GM18858 (cell line): ENCODE measurements around the gene CERS1.

Experiments used
- ATAC-seq: cut with Tn5 transposase; IDR thresholded peaks from one replicate; pipeline ENCODE4 v1.9.1; 2021; ENCODE audit not compliant: unreplicated experiment

CERS1 gene

DNA sequence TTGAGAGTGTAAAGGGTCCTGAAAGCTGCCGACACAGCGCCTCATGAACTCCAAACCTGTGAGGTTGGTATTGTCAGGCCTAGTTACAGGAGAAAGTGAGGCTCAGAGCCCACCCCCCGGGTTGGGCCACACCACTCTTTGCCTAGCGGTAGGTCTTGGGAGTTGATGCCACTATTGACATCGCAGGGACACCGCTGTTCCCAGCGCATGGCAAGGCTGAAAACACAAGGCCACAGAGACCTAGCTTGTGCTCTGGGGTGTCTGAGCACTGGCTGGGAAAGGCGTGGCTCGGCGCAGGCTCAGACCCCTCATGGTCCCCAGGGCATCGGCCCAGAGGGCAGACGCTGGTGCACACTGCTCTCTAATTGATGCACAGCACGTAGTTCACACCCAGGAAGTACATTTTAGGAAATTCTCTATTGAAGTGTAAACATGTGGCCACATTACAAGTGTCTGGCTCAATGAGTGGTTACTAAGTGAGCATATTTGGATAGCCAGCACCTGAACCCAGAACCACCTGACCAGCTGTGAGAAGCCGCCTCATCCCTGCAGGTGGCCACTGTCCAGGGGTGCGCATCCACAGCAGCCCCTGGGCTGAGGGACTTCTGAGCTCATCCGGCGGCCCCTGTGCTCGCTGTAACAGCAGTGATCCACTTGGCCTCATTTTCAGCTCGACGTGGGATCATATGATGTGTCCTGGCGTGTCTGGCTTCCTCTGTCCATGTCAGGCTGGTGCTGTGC, 36.9 kb downstream of the CERS1 start:
- no peak for ATAC-seq

GRCh38 chr19:18857223-18857622, 38.7 kb downstream of the CERS1 start:
- no peak for ATAC-seq

- no peak for ATAC-seq
Observed at GRCh38 chr19:18856385-18857126, 39.4 kb downstream of the CERS1 start.

- ATAC-seq: no peak
Observed at GRCh38 chr19:18855647-18856384, 40.1 kb downstream of the CERS1 start.

GRCh38 chr19:18854982-18855381, 41.0 kb downstream of the CERS1 start:
- no peak for ATAC-seq

- ATAC-seq: no peak
Observed at GRCh38 chr19:18853755-18854427, 42.1 kb downstream of the CERS1 start.

DNA sequence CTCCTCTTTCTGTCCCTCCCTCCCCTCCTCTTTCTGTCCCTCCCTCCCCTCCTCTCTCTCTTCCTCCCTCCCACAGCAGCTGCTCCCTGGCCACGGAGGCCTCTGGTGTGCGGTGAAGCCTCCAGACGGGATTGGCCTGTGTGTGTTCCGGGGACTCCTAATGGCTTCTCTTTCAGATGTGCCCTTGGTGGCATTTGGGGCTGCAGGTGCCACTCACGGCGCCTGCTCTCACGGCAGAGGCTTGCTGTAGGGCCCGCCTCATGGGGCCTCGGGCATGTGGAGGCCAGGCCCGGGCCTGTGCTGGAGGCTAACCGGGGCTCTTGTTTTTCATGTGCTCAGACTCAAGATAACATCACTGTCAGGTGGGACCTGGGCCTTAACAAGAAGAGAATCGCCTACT, 43.3 kb downstream of the CERS1 start:
- no peak for ATAC-seq

DNA sequence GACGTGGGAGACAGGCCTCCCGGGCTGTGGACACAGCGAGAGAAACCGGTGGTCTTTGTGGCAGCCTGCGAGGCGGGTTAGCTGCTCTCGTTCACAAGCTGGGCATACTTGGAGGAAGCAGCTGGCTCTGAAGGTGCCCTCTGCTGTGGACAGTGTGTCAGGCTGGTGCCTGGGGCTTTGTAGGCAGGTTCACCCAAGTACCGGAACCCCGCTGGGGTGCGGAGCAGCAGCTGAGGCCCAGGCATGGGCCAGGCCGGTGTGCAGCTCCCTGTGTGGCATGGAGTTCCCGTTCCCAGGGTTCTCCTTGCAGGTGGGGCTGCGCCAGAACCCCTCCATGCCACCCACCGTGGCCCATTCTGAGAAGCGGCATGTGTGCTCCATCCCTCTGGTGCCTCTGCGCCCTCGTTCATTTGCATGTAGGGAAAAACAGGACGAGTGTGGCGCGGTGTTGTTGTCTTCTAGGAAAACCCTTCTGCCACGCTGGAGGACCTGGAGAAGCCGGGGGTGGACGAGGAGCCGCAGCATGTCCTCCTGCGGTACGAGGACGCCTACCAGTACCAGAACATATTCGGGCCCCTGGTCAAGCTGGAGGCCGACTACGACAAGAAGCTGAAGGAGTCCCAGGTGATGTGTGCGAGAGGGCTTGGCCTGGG, 44.2 kb downstream of the CERS1 start:
- ATAC-seq: no peak

DNA sequence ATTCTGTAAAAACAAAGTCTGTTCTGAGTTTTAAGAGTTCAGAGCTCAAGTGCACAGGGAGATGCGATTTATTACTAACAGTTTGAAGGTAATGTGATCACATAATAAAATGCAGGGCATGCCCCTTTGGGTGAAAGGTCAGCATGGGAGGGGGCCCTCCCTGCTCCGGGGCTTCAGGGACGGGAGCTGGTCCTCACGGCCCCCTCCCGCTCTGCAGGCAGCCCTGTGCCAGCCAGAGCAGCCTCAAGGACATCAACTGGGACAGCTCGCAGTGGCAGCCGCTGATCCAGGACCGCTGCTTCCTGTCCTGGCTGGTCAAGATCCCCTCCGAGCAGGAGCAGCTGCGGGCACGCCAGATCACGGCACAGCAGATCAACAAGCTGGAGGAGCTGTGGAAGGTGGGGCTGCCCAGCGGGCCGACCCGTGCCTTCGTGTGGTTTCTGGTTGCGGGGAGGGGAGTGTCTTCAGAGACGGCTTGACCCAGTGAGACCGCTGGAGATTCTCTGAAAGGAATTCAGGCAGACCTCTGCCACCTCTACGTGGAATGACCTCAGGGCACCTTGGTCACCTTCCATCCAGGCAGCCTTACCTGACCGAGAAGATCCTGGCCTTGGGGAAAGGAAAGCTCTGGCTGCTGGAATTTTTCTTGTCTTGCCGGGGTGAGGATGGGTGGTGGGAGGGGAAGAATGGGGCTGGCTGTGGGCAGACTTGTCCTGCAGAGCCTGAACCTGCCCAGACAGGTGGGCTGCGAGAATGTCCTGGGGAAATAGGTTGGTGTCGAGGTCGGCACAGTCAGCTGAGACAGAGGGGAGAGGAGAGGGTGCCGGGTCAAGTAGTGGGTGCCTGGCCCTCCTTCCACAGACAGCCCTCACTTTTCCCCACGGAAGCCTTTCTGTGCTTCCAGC, 45.2 kb downstream of the CERS1 start:
- no peak for ATAC-seq

- no peak for ATAC-seq
Observed at GRCh38 chr19:18849838-18850400, 46.0 kb downstream of the CERS1 start.

DNA sequence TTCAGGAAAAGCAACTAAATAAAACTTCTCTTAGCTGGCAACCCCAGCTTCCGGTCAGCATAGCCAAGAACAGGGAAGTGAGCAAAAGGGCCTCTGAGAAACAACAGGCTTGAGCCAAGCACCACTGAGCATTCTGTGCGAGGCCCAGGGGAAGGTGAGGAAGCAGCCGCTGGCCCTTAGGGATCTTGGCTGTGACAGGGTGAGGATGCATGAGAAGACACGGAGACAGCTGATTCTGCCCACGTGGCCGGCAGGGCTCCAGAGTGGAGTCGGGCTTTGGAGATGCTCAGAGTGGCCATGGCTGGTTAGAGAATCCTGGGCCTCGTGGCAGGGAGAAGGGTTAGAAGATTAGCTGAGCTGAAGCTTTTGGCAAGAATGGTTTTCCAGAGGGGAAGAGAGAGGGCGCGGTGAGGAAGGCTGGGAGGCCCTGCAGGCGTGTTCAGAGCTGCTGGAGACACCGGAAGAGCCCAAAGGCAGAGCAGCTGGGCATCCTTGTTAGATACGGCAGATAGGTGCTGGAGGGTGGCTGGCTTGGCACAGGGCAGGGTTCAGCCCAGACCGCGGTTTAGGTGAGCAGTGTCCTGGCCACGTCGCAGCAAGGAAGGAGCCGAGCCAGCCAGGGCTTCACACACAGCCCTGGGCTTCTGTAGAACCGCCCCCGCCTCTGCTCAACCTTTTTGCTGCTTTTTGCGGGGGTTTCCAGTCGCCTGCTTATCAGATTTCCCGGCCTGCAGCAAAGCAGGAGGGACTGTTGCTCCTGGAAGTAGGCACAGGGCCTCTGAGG, 46.9 kb downstream of the CERS1 start:
- no peak for ATAC-seq

DNA sequence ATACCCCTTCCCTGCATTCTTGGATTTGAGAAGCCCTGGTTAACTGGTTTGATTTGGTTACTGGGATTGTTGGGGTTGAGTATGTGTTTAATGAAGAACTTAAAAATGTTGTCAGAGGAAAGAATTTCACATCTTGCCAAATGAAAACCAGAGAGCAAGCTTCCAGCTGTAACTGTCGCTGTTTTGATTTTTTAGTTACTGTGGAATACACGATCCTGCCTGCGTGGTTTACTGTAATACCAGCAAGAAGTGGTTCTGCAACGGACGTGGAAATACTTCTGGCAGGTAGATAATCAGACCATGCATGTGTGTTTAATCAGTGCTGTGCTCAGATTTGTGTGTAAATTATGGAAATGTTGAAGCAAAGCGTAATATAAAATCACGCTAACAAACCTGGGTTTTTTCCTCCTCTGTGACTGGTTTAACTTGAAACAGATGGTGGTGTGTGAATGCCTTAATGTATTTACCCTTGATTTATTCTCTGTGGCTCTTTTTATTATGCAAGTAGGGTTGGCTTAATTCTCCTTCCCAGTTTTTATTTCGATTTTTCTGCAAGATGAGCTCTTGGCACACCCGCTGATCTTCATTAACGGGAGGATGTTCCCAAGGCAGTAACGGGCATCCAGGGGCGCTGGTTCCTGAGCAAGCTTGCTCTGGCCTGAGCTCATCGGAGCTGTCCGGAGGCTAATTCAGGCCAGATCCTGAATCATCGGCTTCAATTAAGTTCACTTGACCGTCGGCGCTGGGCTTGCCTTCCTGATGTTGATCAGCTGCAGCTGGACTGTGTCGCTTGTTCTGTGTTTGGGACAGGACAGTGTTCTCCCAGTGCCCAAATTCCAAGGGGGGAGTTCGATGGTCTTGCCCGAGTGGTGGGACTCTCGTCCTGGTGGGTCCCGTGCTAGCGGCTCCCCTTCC, 48.2 kb downstream of the CERS1 start:
- ATAC-seq: no peak

DNA sequence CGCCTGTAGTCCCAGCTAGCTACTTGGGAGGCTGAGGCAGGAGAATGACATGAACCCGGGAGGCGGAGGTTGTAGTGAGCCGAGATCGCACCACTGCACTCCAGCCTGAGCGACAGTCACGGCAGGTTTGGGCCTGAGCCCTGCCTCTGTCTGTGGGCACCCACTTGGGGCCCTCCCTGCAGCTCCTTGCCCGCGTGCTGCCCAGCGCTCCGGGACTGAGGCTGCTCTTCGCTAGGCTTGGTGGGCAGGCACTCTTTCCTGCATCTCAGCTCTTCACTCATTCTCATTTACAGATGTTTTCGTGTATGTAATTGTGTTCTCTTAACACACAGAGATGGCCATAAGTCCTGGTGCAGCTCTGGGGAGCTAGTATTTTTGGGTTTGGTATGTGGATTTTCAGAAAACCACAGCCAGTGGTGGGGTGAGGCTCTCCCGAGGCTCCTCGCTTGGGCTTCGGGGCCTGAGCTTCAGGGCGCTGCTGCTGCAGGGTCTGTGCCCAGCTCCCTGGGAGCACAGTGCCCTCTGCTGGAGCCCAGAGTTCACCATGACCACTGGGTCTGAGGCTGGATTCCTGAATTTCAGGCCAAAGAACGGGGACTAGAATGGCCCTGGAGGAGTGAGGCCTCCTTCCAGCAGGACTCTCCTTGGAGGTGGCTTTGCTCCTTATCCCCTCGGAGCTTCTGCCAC, 49.0 kb downstream of the CERS1 start:
- no peak for ATAC-seq

DNA sequence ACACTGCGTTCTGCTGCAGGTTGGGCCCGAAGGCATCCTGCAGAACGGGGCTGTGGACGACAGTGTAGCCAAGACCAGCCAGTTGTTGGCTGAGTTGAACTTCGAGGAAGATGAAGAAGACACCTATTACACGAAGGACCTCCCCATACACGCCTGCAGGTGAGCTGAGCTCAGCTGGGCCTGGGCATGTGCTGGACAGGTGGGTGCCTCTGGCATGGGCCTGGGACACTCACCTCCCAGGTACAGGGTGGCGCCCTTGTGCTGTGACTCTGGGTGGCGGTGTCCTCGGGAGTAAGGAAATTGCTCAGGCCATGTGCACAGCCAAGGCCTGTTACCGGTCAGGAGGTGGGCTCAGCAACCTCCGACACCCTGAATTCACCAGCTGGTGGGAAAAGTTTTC, 50.0 kb downstream of the CERS1 start:
- ATAC-seq: no peak

GRCh38 chr19:18844806-18845329, 51.1 kb downstream of the CERS1 start:
- no peak for ATAC-seq

DNA sequence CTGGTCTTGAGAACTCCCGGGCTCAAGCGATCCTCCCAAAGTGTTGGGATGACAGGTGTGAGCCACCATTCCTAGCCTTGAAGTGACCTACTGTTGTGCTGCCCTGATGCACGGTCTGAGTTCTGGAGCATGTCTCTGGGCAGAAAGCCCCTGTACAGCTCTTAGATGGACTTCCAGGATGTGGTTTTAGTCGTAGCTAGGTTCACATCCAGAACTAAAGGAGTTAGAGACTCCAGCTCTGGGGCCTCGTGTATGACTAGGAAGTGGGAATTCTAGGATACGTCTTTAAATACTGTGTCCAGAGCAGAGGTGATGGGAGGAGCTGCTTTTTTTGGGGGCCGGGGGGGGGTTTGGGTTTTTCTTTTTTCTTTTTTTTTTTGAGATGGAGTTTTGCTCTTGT, 52.0 kb downstream of the CERS1 start:
- no peak for ATAC-seq

DNA sequence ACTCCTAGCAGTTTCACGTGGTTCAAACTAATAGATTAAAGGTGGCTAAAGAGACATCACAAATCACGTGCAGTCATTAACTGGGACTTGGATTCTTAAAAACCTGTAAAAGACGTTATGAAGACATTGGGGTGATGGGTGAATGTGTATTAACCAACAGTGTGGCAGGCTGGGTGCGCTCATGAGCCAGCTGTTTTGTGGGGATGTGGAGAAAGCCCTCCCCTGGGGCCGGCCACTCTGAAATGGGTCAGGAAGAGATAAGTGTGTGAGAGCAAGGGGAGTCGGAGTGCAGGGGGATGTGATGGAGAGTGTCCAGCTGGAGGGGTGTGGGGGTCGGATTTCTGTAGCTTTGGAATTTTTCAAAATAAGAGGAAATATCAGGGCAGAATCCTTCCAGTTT, 53.8 kb downstream of the CERS1 start:
- no peak for ATAC-seq
